ENCODE results near the gene NEDD9.
A peak's percentile ranks its signal among the peaks of the same experiment; 100 is the strongest.

The NEDD9 gene

DNA sequence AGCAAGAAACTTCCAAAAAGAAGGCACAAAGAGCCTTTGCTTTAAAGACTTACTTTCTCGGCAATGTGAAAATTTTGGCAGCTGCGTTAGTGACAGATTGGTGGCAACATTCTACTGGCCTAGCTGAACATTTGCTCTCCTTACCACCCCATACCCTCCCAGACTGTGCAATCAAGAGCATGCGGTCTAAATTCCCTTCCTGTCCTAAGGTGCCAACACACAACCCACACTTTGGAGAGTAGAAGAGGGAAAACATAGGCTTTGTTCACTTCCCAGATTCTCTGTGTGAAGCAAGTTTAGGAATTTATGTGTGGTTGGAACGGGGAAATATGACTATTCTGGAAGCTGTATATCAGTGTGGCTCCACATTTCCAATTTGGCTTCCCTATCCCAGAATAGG is 29.8 kb upstream of the NEDD9 start:
- no peak for DNase-seq (ENCODE audit: low read depth in 2 of 2)

DNA sequence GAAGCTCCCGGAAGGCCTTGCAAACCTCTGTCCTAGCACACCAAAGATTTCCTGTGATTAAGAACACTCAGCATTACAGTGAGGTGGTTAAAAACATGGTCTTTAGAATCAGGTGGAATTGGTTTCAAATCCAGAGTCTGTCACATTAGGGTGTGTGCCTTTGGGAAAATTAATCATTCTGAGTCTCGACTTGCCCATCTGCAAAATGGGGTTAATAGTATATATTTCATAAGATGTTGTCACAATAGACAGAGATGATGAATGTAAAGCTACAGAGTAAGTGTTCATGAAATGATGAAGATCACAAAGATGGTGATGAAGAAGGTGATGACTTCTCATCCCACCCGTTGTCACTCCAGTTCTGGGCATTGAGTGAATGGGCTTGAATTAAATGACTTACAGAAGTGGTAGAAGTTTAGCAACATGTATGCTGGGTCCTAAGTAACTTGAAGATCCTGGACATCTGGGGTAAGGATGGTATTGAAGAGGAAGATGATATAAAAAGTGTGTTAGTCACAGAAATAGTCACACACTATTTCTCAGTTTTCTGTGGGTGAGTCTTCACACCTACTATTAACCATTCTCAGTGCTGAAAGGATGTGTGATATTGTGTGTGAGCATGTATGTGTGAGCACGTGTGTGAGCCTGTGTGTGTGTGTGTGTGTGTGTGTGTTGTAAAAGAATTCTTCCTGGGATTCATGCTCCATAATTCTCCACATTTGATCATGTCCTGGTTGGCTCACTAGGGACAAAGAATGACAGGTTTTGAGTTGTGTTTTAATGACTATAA is 28.0 kb upstream of the NEDD9 start:
- DNase-seq (ENCODE audit: low read depth in 2 of 2) = no peak

DNA sequence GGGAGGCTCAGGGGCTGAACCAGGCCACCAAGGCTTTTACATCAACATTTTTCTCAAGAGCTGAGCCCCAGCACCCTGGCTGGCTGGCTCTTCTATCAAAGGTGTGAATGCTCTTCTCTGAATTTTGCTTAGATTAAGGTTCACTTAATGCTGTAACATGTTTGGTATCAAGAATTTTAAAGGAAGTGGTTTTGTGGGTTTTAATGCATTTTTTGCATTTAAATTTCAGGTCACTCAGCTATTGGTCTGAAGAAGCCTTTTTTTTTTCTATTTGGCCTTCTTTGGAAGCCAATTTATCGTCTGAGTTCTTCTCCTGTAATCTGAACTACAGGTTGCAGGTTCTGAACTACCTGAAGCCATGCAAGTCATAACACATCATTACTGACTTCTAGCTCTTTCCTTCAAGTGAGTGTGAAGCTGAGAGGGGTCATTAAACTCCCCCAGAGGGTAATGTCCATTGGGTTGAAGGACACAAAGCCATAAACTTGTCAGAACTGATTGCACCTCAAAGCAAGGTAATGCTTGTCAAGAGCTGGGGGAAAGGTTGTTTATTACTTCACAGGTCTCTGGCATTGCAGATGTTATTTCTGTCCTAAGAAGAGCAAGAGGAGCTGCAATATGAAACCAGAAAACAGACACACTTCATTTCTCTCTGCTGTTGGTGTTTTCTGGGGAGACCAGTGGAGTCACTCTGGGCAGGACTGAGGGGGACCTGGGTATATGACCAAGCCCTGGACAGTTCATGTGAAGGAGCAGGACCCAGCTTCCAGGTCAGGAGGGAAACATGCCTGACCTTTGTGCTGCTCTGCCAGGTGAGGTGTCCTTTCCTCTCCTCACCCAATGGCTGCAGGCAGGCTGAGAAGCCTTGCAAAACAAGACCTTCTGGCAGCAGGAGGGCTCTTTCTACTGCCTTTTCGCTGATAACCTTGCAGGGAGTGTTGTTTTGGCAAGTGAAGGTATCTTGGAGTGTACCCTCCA is 26.1 kb upstream of the NEDD9 start:
- DNase-seq (ENCODE audit: low read depth in 2 of 2) = no peak

DNA sequence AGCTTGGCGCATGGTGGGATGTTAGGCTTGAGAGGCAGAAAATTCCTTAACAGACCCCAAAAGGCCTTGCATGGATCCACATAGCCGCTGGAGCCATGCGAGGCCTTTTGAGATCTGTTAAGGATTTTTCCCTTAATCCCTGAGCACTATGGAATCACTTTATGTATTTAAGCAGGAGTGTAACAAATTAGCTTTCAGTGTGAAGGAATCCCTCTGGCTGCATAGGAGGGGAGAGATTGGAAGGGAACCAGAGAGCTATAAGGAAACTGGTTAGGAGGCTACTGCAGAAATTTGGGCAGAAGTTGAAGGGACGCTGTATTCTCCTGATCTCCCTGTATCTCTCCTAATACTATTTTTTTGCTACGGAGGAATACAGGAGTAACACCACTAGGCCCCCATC is 23.1 kb upstream of the NEDD9 start:
- no peak for DNase-seq (ENCODE audit: low read depth in 2 of 2)

DNA sequence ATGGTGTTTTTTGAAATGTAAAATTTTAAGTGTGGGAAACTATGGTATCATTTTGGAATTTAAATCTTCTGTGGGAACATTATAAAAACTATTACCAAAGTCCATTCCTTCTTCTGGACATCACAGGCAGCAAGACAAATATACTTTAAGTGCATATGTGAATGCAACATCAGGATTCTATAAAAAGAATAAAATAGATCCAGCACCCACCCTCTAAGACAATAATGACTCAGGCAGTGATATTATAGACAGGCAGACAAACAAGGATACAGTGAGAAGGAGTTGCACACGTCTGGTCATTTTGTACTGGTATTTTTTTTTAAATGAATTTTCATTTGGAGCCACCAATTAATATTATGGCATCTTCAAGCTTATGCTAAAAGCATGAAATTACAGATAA is 21.1 kb upstream of the NEDD9 start:
- DNase-seq (ENCODE audit: low read depth in 2 of 2) = no peak

DNA sequence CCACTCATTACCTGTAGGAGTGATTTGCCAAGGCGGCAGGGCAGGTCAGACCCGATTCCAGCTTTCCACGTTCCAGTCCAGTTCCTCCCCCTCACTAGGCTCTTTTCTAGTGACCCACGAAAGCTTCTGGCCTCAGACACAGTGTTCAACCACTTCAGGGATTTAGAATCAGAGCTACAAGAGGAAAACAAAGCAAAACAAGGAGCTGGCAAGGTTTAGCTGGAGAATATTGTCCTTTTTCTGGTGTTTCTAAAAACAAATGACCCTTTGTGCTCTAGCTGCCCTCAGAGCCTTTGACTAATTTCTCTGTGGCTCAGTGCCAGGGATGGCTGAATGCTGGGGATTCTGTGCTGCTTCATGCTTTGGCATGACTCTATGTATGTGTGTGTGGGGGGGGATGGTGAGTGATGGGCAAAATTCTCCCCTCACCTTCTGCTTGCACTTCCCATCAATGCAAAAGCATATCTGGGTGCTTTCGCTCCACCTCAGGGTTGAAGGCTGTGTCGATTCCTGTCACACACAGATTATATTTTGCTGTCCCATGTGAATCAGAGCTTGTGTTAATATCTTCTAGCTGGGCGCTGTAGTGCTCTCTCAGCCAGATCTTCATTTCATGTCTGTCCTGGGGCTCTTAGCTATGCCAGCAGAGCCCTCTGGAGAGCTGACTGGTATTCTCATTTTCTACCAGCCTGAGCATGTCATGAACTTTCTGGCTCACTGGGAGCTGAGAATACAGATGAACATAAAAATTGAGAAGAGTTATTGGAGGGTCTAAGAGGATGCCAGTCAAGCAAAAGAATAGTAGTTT is 19.3 kb upstream of the NEDD9 start:
- no peak for DNase-seq (ENCODE audit: low read depth in 2 of 2)

DNA sequence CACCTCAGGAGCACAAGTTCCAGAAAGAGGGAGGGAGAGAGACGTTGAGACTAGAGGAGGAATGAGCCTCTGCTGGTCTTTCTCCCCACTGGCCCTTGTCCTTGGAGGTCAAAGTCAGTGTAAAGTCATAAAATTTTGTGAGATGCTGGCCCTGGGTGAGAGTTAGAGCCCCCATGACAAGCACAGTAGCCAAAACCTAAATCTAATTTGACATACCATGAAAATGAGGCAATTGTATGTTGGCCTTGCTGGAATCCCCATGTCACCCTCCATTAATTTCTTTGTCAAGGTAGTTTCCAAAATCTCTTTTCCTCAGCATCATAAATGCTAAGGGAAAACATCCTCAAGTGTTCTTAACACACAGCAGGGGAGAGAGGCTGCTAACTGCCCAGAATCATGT is 17.6 kb upstream of the NEDD9 start:
- DNase-seq (ENCODE audit: low read depth in 2 of 2) = no peak

DNA sequence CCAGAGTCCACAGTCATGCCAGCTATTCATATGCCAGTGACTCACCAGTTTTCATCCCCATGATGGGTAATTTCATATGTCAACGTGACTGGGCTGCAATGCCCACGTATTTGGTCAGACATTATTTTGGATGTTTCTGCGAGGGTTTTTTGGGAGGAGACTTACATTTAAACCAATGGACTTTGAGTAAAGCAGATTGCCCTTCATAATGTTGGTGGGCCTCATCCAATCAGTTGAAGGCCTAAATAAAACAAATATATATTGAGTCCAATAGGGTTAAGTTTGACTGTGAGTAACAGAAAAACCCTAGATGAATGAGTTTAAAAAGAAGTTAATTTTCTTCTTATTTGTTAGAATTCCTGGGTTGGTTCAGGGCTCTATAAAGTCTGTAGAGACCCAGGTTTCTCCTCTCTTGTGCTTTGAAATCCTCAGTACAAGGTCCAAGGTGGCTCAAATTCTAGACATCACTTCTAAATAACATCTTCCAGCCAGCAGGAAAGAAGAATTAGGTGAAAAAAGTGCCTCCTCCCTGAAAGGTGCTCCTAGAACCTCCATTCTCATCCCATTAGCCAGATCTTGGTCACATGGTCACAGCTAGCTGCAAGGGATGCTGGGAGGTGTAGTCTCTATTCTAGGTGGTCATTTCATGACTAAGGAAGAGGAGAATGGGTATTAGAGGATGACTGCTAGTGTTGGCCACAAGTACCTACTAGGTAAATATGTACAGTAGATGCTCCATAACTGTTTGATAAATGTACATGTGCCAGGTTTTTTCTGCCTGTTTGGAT is 16.7 kb upstream of the NEDD9 start:
- no peak for DNase-seq (ENCODE audit: low read depth in 2 of 2)

DNA sequence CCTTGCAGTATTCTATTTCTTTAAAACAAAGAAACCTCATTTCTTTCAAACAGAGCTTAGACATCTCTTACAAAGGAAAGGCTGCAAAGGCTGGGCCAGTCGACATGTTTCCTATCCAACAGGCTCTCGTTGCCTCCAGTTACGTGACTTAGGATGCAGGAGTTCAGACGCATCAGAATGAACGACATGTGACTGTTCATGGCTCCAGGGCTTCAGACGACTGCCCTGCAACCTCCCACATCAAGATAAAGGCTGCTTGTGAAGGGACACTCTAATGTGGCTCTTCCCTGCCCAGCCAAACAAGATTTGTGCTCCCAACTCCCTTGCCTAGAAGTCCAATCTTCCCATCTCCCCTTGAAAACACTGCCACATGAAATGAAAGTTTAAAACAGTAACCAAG is 14.3 kb upstream of the NEDD9 start:
- DNase-seq (ENCODE audit: low read depth in 2 of 2) = no peak

DNA sequence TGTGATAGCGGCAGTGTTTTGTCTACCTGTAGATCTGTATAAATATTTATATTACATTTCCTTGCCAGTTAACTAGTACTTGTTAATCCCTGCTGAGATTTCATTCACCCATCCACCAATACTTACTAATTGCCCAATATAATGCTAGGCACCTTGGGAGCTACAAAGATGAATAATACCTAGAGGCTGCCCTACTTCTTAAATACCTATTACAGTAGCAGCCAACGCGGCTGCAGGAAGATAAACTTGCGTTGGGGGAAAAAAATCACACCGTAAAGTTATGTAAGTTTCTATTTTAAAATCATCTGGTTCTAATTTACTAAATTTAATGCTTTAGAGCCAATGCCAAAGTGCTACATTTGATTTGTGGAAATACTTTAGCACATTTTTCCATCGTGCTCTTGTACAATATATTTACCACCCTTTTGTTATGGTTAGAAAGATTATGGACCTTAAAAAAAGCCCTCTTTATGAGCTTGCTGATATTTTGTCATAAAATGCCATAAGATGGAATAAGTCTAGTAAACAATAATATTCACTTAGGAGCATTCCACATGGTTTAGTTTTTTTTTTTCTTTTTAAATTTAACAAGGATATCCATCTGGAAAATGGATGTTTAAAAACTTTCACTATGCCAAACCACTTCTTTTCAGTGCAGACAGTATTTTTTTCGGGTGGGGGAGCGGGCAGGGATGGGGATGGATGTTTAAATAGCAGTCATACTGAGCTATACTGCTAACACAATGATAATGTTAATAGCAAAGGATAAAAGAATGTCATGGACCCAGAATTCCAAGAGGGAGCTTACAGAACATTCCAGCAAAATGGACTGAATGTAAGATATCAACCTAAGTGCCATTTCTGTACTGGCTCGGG is 13.2 kb upstream of the NEDD9 start:
- peak; percentile 81 to 85 for DNase-seq (ENCODE audit: low read depth in 2 of 2)

DNA sequence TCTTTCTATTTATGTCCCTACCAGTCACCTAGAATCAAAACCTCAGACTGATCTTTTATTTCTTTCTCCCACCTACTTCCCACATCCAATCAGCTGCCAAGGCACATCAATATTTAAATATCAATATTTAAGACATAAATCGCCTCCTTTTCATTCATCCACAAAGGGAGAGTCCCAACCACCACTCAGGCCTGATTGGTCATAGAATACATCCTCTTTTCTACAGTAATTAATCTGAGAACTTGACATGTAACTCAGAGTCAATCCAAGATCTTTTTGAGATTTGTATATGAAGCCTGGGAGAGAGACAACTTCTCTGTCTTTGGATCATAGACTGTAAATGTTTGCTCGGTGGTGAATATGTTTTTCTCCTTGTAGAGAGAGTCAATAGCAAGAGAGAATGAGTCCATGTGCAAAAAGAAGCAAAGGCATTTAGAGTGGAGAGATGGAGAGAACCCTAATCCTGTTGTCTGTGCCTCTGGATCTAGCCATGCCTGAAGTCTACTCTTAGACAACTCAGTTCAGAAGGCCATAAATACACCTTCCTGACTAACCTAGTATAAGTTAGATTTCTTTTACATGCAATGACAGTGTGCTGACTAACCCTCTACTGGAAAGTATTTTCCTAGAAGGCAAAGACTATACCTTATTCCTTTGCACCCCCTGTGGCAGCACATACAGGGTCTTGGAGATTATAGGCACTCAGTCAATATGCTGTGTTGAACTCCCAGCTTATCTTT is 12.1 kb upstream of the NEDD9 start:
- no peak for DNase-seq (ENCODE audit: low read depth in 2 of 2)

DNA sequence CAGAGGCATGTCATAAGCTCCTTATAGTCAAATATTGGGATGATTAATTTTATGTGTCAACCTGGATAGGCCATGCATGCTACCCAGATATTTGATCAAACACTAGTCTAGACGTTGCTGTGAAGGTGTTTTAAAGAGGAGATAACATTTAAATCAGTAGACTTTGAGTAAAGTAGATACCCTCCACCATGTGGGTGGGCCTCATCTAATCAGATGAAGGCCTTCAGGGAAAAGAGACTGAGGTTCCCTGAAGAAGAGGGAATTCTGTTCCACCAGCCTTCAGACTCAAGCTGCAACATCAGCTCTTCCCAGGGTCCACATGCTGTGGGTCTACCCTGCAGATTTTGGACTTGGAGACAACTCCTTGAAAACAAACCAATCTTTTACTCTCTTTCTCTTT is 11.4 kb upstream of the NEDD9 start:
- DNase-seq (ENCODE audit: low read depth in 2 of 2) = no peak

DNA sequence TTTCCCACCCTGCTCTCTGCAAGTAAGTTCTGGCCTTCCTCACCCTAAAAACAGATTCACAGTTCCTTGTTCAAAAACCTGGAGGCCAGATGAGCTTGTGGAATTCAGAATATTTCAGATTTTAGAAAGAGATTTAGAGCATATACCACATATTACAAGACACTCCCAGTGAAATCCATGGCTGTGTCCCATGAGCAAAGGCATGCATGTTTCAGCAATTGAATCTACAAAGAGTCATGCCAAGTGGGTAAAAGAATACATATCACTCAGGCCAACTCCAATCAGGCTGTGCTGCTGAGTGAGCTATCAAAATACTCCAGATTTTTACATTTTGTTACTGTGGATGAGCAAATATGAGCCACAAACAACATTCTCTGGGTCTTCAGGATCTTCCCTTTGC is 10.2 kb upstream of the NEDD9 start:
- peak; percentile 77 to 82 for DNase-seq (ENCODE audit: low read depth in 2 of 2)

DNA sequence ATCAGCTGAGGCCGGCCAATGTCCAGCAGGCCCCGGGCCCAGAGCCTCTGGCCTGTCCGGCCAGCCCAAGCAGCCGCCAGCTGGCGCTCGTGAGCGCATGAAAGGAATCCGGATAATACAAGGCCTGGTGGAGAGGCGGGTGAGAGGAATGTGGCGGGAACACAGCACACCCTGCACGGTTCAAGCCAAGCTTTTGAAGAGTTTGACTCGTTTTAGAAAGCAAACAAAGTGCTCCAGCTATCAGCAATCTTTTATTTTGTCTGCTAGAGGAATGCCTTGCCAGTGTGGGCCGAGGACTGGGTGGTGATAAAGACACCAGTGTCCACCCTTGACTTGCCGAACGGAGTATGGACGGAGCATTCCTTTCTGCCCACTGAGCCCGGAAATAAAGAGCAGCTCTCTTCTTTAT is 9.3 kb upstream of the NEDD9 start:
- DNase-seq (ENCODE audit: low read depth in 2 of 2) = no peak

DNA sequence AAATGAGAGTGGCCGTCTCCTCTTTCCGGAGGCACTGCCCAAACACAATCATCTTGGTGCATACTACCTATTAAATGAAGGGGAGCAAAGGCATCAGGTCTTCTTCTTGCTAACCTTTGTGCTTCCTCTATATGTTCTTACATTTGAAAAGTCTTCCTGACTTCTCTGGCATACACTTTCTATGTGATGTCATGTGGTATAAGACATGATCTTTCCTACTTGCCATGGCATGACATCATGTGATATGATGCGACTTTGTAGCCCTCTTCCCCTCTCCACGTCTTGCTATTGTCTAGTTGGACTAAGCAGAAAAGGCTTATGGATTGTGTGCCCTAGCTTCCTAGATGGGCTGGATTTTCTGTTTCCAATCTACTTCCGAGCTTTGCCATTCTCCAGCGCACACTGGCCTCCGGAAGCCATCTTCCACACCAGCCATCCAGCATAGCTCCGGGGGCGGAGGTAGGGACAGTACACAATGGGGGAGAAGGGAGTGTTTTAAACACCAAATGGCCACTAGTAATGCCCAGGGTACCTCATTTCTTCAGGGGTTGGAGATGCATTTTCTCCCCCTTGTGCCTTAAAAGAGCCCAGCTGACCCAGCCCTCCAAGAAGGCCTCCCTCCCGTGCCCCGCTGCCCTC is 8.8 kb upstream of the NEDD9 start:
- no peak for DNase-seq (ENCODE audit: low read depth in 2 of 2)

DNA sequence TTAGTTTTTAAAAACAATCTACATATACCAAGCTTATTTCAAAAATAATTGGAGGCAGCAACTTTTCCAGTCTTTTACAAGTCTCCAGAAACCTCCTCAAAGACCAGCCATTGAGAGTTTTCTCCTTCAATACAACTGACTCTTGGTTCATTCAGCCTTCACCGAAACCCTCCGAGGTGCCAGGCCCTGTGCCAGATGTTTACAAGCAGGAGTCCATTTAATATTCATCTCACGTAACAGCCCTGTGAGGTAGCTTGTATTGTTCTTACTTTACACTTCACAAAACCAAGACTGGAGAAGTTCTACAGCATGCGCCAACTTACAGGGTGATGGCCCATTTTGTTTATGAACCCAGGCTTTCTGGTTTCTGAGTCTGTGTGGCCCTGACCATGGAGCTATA is 5.5 kb upstream of the NEDD9 start:
- DNase-seq (ENCODE audit: low read depth in 2 of 2) = no peak

DNA sequence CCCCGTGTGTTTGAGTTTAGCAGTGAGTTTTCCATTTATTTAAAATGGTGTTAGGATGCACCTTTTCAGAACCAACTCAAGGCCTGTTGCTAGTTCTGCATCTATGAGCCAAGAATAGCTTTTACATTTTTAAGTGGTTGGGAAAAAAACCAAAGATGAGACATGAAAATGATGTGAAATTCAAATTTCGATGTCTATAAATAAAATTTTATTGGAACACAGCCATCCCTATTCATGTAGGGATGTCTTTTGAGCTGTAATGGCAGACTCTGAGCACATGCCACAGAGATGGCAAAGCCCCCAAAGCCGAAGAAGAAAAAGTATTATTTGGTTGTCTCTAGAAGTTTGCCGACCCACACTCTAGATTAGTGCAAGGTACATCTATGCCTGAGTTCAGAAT is 5.0 kb upstream of the NEDD9 start:
- DNase-seq (ENCODE audit: low read depth in 2 of 2) = no peak

DNA sequence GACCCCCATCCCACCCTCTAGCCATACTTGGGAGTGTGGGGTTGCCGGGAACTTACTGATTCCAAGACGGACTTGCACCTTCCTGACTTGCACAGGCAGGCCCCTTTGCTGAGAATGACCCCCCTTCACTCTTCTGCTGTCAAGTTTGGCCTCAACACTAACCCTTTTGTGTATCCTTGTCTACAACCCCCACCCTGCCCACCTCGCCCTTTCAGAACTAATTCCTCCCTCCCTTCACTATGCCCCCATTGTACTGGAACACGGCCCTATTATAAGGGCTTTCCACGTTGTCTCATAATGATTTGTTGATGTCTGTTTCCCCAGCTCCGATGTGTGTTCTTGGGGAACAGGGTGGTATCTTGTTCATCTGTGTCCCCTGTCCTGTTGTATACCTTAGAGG is 4.4 kb upstream of the NEDD9 start:
- no peak for DNase-seq (ENCODE audit: low read depth in 2 of 2)

DNA sequence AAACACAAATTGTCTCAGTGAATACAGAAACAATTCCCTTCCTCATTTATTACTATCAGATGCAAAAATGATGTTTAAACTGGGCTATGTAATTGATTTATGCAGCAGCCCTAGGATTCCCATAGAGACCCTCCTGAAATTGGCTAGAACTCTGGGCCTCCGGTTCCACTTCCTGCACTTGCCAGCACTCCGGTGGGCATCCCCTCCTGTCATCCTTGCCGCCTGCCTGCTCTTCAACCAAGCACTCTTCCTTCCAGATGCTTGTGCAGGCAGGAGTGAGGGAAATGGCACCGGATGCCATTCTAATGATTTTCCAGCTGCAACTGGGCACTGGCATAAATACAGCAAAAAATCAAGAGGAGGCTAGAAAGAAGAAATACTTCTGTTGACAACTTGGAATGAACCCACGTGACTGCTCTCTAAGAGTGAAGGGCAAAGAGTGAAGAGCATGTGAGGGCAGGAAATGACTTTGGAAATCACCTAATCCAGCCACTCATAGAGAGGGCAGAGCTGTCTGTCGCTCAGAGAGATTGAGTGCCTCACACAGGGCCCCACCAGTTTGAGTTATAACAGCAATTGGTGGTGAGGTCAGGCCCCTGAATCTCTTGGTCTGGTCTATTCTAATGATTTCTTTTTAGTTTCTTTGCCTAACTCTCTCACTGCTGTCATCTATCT is 3.7 kb upstream of the NEDD9 start:
- no peak for DNase-seq (ENCODE audit: low read depth in 2 of 2)

Measured in fibroblast of skin of left quadriceps (primary cell).